Smooth muscle cell of the brain vasculature (primary cell): ENCODE measurements around the gene TIMP1.

Experiments
- DNase-seq: peaks from one replicate; pipeline ENCODE4 v3.0.0-alpha.2; 2012; ENCODE audit warnings: low read depth, low spot score

The TIMP1 gene

GRCh38 chrX:47573341-47574075 lies 8.7 kb upstream of the TIMP1 start:
- no peak for DNase-seq

- DNase-seq: no peak
Measured at GRCh38 chrX:47574076-47574546, 8.1 kb upstream of the TIMP1 start.

GRCh38 chrX:47574547-47575301 lies 7.5 kb upstream of the TIMP1 start:
- DNase-seq: no peak

DNA sequence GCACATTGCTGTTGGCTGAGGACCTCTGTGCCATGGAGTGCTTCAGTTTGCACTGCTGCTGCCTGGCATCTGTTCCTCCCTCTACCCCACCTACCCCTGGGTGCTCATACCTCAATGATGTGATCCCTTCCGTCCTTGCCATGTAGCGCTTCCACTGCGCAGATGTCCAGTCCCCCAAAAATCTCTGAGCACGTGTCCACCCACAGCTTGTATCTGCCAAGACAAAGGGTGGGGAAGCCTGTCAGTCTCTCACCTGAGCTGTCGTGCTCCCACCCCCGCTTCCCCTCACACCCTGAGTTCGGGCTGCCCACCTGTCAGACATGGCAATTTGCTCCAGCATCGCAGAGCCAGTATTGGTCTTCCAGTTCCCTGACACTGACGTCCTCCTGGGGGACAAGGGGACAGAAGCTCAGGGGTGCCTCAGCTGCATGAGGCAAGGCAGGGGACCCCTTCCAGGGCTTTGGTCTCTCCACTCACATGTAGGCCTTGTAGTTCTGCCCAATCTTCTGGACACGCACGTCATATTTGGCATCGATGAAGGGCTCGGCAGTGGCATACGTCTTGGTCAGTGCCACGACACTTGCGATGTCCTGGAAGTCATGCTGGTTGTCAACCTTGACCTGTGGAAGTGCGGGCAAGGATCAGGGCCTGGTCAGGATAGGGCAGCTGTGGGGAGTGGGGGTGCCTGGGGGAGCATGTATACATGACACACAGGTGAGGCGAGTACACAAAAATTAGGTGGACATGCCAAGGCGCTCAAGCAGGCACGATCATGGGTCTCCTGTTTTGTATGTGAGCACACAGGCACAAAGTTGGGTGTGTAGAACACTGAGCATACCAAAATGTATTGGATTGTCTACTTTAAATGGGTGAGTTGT lies 6.0 kb upstream of the TIMP1 start:
- DNase-seq: no peak

- DNase-seq: no peak
Measured at GRCh38 chrX:47577424-47577823, 4.8 kb upstream of the TIMP1 start.

GRCh38 chrX:47577901-47578300 lies 4.3 kb upstream of the TIMP1 start:
- no peak for DNase-seq

- DNase-seq: no peak
Measured at GRCh38 chrX:47578692-47579091, 3.5 kb upstream of the TIMP1 start.

- no peak for DNase-seq
Measured at GRCh38 chrX:47579537-47579936, 2.7 kb upstream of the TIMP1 start.

- DNase-seq: no peak
Measured at GRCh38 chrX:47583240-47583861, 1.1 kb downstream of the TIMP1 start.

DNA sequence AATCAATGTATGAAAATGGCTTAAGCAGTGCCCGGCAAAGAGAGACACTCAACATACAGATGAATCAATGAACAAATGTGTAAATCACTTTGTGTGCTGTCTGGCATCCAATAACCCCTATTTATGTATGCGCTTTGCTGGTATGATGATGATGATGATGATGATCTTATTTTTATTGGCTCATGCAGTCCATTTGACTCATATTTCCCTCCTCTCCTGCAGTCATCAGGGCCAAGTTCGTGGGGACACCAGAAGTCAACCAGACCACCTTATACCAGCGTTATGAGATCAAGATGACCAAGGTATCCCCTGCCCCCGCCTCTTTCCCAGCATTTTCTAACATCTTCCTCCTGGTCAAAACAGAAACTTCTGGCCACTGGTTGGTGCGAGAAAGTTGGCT lies 2.5 kb downstream of the TIMP1 start:
- DNase-seq: no peak

DNA sequence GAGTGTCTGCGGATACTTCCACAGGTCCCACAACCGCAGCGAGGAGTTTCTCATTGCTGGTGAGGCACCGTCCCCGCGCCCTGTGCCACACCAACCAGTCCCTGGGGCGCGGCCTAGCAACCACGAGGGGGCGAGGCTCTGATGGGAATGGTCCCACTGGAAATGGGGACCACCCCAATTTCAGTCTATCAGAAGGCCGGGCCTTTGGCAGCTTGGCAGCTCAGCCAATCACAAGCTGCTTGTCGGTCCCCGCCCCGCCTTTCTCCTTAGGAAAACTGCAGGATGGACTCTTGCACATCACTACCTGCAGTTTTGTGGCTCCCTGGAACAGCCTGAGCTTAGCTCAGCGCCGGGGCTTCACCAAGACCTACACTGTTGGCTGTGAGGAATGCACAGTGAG lies 3.0 kb downstream of the TIMP1 start:
- DNase-seq: no peak

- DNase-seq: no peak
Measured at GRCh38 chrX:47586043-47586787, 4.0 kb downstream of the TIMP1 start.

DNA sequence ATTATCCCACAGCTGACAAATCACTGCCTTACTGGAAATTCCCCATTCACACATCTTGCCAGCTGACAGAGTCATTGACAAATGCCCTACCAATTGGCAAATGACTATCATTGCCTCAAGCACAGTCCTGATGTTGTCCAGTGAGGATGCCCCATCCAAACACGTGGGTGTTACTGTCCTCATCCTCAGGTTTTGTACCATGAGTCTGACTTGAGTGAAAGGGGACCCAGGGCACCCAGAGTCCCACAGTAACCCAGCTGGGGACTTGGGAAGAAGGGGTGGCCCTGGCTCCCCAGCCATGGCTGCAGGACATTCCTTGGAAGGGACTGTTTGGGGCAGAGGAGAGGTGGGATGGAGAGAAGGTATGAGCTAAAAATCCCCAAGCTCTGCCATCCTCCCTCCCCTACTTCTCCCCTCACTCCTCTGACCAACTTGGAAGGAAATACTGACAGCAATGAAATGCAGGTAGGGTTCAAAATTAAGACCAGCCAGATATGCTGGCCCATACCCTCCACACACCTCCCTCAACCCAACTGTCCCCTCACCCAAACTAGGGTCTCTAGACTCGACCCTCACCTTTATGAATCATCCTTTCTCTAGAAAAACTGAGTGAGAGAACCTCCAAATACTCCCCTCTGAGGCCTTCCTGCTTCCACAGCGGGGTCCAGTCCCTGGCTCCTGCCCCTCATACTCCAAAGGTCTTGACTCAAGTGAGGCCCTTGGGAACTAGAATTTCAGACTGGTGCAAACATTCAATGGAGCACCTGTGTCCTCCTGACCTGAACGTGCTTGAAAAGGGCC lies 5.1 kb downstream of the TIMP1 start:
- DNase-seq: no peak

DNA sequence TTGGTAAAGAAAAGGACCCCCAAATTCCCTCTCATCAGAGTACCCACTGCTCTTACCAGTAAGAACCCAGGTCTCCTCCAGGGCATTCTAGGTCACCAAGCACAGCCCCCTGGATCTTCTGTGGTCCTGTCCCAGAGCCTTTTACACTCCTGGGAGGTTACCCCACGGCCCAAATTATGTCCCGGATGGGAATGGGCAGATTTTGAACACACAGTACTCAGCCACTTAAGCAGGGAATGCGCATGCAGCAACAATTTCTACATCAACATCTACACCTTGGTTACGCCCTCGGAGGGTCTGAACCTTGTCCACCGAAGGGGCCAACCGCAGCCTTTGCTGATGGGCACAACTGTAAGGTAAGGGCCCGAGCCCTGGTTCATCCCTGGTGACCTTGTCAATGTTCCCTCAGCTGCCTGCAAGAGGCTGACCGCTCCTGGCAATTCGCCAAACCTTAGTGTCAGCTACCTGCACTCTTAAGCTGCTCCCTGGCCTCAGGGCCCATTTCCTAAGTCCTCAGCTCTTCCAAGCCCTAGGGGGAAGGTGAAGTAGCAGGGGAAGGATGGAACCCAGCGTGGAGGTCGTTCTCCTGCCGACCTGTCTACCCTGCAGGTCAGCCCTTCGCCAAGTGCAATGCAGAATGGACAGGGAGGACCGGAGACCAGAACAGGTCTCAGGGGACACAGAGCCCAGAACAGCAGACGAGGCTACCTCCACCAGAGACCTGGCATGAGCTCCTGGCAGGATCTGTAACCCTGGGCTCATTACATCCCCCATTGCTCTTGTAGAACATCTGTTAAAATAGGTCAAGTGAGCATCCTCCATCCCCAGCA lies 5.9 kb downstream of the TIMP1 start:
- DNase-seq: no peak

DNA sequence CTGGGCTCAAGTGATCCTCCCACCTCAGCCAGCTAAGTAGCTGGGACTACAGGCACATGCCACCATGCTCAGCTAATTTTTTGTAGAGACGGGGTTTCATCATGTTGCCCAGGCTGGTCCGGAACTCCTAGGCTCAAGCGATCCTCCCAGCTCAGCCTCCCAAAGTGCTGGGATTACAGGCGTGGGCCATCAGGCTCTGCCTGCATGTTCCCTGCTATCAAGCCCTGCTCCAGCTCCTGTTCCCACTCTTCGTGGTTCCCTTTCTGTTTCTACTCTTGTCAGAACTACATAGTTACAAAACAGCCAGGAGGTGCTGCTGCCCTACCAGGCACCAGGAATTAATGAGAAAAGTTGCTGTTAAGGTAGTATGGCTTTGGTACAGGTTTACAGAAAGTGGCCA lies 8.7 kb downstream of the TIMP1 start:
- DNase-seq: no peak

- no peak for DNase-seq
Measured at GRCh38 chrX:47593522-47593921, 11.3 kb downstream of the TIMP1 start.

DNA sequence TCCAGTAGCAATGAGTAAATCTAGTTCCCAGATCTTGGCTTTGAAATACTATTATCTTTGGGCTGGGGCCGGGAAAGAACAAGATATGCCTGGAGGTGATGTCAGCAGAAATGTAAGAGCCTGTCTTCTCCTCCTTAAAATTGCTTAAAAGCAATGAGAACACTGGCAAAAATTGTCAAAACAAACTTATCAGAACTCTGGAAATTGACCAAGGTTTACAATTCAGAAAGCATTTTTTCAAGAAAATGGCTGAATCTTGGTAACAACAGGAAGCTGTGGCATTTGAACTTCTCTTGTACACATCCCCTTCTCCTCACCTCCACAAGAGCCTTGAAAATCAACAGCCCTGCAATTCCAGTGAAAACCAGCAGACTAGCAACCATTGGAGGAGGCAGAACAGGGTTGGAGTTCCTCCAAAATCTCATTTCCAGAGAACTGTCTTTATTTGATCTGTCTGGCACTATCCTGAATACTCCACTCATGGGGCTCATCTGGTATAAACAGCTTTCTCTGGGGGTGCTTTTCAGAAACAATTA lies 13.5 kb downstream of the TIMP1 start:
- no peak for DNase-seq

- no peak for DNase-seq
Measured at GRCh38 chrX:47596256-47596655, 14.0 kb downstream of the TIMP1 start.

GRCh38 chrX:47597222-47597621 lies 15.0 kb downstream of the TIMP1 start:
- DNase-seq: no peak
